Measurements from ENCODE around the gene MALRD1.

MALRD1 gene

DNA sequence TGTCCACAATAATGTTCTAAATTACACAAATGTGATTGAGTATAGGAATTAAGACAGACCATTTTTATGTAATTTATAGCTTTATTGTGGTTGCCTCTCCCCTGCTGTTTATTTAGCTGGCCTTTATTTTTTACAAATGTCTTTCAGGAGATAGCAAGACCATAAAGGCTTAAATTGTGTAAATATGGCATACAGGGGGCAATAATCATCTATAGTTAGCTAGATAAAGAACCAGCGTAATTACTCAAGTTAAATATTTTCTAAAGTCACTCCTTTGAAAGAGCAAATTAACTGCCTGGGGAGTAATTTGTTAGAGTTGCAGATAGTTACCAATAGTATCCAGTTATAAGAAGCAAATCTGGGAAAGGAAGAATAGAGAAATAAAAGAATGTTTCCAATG is at the start of gene MALRD1:
Gene MALRD1, plus strand, starts transcription at position 313 of the 400 bp plus-strand sequence. CDS start 138 bp downstream, outside the sequence.
- Mint-ChIP-seq H3K27ac (no peak within 1 kb of the TSS), H3K36me3 (no peaks in the 10 kb centered on the region), H3K27me3 (no peaks in the 10 kb centered on the region), H3K4me3 (no peak within 1 kb of the TSS), H3K9me3 (no peaks in the 10 kb centered on the region), H3K4me1 (no peaks in the 10 kb centered on the region)
- no peak for ATAC-seq

DNA sequence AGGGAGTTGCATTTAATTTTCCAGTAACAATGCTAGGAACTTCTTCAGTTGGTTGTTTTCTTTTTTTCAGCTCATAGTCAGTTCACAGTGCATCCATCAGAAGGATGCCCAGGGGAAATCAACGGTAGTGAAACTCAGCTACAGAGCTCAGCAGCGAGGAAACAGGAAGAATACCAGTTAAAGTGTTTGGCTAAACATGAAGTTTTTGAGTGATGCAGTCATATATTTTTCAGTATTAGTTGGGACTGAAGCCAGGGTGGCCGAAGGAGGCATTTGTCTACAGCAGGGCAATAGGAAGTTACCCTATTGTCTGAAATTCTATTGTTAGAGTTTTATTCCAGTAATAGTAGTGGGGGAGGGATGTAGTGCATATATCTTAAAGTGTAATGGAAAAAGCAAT is 45.3 kb upstream of the MALRD1 start:
- Mint-ChIP-seq H3K9me3 (peaks cover 11% of the 10 kb centered on the region), H3K27me3 (no peaks in the 10 kb centered on the region), H3K36me3 (no peaks in the 10 kb centered on the region), H3K4me3 (no peak overlapping the region), H3K4me1 (no peaks in the 10 kb centered on the region), H3K27ac (no peak overlapping the region)
- ATAC-seq: no peak

DNA sequence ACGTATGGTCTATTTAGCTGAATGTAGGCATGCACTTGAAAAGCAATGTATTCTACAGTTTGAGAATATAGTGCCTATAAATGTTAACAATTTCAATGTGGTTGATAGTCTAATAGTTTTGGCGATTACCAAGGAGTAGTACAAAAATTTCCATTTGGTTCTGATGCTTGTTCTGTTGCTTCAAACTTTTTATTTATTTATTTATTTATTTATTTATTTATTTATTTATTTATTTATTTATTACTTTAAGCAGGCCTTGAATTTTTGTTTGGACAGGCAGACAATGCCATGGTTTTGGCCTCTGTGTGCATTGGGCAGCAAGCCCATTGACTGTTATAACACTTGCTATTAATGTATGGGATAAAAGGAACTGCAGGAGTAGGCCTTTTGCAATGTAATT is 36.5 kb upstream of the MALRD1 start:
- Mint-ChIP-seq H3K9me3 (peaks cover 22% of the 10 kb centered on the region), H3K36me3 (no peaks in the 10 kb centered on the region), H3K27me3 (no peaks in the 10 kb centered on the region), H3K27ac (no peak overlapping the region), H3K4me3 (no peak overlapping the region), H3K4me1 (no peaks in the 10 kb centered on the region)
- no peak for ATAC-seq

DNA sequence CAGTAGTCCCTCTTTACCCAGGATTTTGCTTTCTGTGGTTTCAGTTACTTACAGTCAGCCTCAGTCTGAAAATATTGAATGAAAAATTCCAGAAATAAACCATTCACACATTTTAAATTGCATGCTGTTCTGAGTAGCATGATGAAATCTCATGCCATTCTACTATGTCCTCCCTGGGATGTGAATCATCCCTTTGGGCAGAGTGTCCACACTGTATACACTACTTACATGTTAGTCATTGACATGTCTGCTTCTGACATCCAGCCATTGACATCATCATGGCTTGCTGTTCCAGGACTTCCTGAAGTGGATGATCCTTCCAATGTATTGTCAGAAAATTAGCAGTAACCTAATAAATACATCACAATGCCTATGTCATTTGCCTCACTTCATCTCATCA is 34.6 kb upstream of the MALRD1 start:
- no peaks in the 10 kb centered on the region for H3K36me3 Mint-ChIP-seq
- H3K27me3 Mint-ChIP-seq: no peaks in the 10 kb centered on the region
- ATAC-seq: no peak
- H3K27ac Mint-ChIP-seq: no peak overlapping the region
- H3K4me3 Mint-ChIP-seq: no peak overlapping the region
- peaks cover 14% of the 10 kb centered on the region for H3K9me3 Mint-ChIP-seq
- no peaks in the 10 kb centered on the region for H3K4me1 Mint-ChIP-seq

DNA sequence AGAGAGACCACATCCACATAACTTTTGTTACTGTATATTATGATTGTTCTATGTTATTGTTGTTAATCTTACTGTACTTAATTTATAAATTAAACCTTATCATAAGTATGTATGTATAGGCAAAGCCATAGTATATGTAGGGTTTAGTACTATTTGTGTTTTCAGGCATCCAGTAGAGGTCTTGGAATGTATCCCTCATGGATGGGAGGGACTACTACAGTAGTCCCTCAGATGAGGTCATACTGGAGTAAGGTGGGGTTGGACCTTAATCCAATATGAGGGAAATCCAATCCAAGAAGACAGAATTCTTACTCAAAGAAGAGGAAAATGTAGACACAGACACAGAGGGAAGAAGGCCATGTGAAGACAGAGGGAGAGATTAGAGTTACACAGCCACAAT is 34.1 kb upstream of the MALRD1 start:
- Mint-ChIP-seq H3K27ac (no peak overlapping the region), H3K4me3 (no peak overlapping the region), H3K27me3 (no peaks in the 10 kb centered on the region), H3K36me3 (no peaks in the 10 kb centered on the region), H3K4me1 (no peaks in the 10 kb centered on the region), H3K9me3 (peaks cover 13% of the 10 kb centered on the region)
- no peak for ATAC-seq

DNA sequence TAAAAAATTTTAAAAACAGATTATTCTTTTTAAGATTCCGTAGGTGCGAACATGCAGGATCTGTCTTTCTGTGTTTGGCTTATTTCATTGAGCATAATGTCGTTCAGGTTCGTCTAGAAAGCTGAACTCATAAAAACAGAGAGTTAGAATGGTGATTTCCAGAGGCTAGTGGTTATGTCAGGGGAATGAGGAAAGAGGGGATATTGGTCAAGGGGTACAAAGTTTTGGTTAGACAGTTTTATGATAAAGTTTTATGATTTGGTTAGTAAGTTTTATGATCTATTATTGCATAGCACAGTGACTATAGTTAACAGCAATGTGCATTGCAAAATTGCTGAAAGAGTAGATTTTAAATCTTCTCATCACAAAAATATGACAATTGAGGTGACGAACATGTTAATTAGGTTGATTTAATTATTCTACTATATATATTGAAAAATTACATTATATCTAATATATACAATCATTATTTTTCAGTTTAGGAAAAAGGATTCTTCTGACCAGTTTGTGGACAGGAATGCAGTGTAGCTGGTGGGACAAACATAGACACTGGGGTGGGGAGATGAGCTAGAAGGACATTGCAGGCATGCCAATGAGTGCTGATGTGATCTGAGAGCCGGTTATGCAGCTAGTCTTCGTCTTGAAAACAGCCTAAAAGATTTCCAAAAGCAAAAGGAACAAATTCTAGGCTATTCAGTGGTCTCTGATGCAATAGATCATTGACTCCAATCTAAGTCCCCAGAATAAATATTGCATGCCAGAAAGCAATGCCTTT is 31.3 kb upstream of the MALRD1 start:
- peaks cover 10% of the 10 kb centered on the region for H3K9me3 Mint-ChIP-seq
- no peaks in the 10 kb centered on the region for H3K27me3 Mint-ChIP-seq
- no peak overlapping the region for H3K27ac Mint-ChIP-seq
- H3K4me1 Mint-ChIP-seq: no peaks in the 10 kb centered on the region
- ATAC-seq: no peak
- H3K4me3 Mint-ChIP-seq: no peak overlapping the region
- H3K36me3 Mint-ChIP-seq: no peaks in the 10 kb centered on the region

DNA sequence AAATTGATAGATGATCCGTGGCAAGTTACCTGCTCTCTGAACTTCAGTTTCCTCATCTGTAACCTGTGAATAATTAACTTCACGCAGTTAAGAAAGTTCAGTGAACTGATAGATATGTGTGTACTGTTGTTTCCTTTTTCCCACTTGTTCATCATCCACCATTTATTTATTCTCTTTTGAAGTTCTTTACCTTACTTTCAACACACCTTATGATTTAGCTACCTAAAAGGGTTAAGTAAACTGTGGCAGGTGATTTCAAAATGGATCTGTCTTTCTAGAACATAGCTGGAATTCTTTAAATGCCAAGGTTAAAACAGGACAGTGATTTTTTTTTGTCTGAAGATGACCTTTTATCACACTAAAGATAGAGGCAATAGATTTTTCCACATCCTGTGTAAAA is 27.4 kb upstream of the MALRD1 start:
- no peaks in the 10 kb centered on the region for H3K27me3 Mint-ChIP-seq
- ATAC-seq: no peak
- H3K9me3 Mint-ChIP-seq: peaks cover 5% of the 10 kb centered on the region
- no peaks in the 10 kb centered on the region for H3K4me1 Mint-ChIP-seq
- H3K27ac Mint-ChIP-seq: no peak overlapping the region
- H3K4me3 Mint-ChIP-seq: no peak overlapping the region
- no peaks in the 10 kb centered on the region for H3K36me3 Mint-ChIP-seq

DNA sequence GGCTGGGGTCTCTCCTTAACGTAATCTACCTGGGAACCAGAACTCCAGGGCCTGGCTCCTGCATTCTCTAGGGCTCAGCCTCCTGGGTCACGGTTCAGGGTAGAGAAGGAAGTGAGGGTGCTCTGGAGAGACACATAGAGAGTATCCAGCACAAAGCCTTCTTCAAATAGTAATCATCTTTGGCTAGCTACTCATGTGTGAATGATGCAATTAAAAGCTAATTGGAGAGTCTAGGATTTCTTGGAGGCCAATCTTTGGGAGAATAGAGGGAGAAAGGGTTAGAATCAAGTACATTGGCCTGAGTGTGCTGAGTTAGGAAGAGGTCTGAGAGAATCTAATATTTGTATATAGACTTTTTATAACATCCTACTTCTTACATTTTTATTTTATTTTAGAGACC is 24.0 kb upstream of the MALRD1 start:
- Mint-ChIP-seq H3K27me3 (no peaks in the 10 kb centered on the region), H3K27ac (no peak overlapping the region), H3K36me3 (no peaks in the 10 kb centered on the region)

DNA sequence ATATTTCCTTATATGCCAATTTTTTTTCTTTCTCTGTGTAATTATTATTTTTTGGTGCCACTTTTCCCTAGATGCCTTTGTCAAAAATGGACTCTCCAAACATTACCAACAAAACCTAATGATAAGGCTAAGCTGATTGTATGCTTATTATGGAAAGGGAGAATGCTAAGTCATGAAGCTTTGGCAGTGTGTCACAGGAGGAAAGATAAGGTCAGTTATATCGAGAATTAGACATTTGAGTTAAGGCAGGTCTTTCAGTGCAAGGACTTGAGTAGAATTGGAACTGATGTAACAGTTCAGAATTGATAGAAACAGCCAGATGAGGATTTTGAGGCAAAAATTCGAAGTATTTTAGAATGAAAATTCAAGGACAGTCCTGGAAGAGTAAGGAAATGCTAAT is 16.8 kb upstream of the MALRD1 start:
- Mint-ChIP-seq H3K27ac (no peak overlapping the region), H3K9me3 (no peaks in the 10 kb centered on the region), H3K27me3 (no peaks in the 10 kb centered on the region), H3K36me3 (no peaks in the 10 kb centered on the region), H3K4me3 (no peak overlapping the region), H3K4me1 (no peaks in the 10 kb centered on the region)
- no peak for ATAC-seq

More for the DNA sequence above, 24.0 kb upstream of the MALRD1 start:
- ATAC-seq: no peak
- Mint-ChIP-seq H3K9me3 (peaks cover 2% of the 10 kb centered on the region), H3K4me1 (no peaks in the 10 kb centered on the region), H3K4me3 (no peak overlapping the region)

DNA sequence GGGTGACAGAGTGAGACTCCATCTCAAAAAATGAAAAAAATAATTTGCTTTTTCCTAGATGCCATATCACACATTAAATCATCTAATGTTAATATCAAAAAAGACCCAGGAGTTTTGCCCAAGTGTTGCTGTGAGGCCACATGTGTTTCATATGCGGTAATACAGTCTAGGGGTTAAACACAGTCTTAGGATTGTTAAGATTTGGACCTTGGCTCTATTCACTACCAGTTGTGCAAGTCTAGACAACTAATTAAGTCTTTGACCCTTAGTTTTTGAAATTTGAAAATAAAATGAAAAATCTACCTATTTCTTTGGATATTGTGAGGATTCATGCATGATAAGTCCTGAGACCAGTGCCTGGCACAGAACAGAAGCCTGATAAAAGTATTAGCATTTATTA is 14.9 kb upstream of the MALRD1 start:
- H3K27ac Mint-ChIP-seq: no peak overlapping the region
- H3K4me3 Mint-ChIP-seq: no peak overlapping the region
- no peaks in the 10 kb centered on the region for H3K36me3 Mint-ChIP-seq
- H3K9me3 Mint-ChIP-seq: no peaks in the 10 kb centered on the region
- no peaks in the 10 kb centered on the region for H3K27me3 Mint-ChIP-seq
- H3K4me1 Mint-ChIP-seq: no peaks in the 10 kb centered on the region
- no peak for ATAC-seq

DNA sequence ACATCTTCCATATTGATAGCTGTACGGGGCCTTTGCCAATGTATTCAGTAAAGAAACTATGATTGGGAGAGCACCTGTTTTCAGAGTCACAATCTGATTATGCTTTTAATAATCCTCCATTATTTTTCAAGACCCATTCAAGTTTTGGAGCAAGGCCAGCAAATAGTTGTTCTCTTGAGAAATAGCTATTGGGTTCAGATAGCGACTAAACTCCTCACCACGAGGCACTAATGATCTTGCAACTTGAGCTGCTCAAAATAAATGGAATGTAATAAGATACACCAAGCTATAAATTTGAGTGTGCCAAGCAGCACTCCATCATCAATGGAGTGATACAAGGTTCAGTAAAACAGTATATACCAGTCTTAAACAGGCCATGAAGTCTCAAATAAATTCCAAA is 7.4 kb upstream of the MALRD1 start:
- no peak for ATAC-seq
- Mint-ChIP-seq H3K4me3 (no peak overlapping the region), H3K9me3 (peaks cover 4% of the 10 kb centered on the region), H3K27me3 (no peaks in the 10 kb centered on the region), H3K36me3 (no peaks in the 10 kb centered on the region), H3K4me1 (no peaks in the 10 kb centered on the region), H3K27ac (no peak overlapping the region)

DNA sequence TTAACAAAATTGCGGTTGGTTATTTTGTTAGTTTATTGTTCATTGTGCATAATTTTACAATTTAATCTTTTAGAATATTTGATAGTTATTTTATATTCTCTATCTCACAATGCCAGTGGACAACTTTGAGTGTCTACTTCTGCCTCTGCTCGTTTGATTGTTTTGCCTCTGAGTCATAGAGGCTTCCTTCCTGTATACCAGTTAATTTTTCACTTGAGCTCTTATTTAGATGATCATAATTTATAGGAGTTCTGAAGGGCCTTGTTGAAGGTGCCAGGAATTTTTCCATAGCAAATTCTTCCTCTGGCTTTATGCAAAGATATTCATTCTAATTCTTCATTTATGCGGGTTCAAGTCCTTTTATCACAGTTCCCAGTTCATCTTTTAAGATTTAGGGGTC is 5.2 kb upstream of the MALRD1 start:
- H3K9me3 Mint-ChIP-seq: peaks cover 4% of the 10 kb centered on the region
- H3K27me3 Mint-ChIP-seq: no peaks in the 10 kb centered on the region

DNA sequence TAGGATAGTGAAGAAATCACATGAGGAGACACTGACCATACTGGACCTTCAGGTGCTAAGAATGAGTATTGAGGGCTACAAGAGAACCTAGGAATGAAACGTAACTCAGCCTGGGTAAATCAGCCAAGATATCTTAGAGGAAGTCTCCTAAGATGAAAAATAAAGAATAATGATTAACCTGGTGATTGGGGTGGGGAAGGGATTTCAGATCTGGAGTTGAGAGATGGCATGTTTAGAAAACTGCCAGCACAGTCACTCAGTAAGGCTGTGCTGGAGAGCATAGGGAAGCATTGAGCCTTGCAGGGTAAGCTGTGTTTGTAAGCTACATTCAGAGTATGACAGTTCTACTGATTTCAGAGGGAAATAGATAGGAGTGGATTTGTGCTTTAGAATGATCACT is 1.9 kb upstream of the MALRD1 start:
- H3K27ac Mint-ChIP-seq: no peak overlapping the region
- no peaks in the 10 kb centered on the region for H3K4me1 Mint-ChIP-seq
- no peak overlapping the region for H3K4me3 Mint-ChIP-seq
- H3K9me3 Mint-ChIP-seq: no peaks in the 10 kb centered on the region
- H3K27me3 Mint-ChIP-seq: no peaks in the 10 kb centered on the region
- no peaks in the 10 kb centered on the region for H3K36me3 Mint-ChIP-seq
- ATAC-seq: peak; percentile 16

More for the DNA sequence above, 5.2 kb upstream of the MALRD1 start:
- H3K4me3 Mint-ChIP-seq: no peak overlapping the region
- ATAC-seq: no peak
- no peaks in the 10 kb centered on the region for H3K4me1 Mint-ChIP-seq
- H3K27ac Mint-ChIP-seq: no peak overlapping the region
- no peaks in the 10 kb centered on the region for H3K36me3 Mint-ChIP-seq

DNA sequence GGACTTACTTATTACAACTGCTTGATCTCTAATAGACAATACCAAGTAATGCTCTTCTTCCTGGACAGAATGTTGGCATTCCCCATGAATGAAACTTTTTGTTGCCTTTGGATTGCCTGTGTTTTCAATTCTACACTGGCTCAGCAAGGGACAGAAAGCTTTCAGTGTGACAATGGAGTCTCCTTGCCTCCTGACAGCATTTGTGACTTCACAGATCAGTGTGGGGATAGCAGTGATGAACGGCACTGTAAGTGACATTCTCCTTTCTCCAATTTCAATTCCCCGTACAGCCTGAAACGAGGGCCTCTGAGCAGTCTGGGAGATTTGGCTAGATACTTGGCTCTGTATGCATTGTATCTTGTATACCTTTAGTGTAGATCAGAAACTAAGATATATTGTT is 290 bp downstream of the MALRD1 start:
- ATAC-seq: no peak
- H3K4me1 Mint-ChIP-seq: no peaks in the 10 kb centered on the region
- no peak overlapping the region for H3K4me3 Mint-ChIP-seq
- no peaks in the 10 kb centered on the region for H3K9me3 Mint-ChIP-seq
- H3K36me3 Mint-ChIP-seq: no peaks in the 10 kb centered on the region
- no peaks in the 10 kb centered on the region for H3K27me3 Mint-ChIP-seq
- H3K27ac Mint-ChIP-seq: no peak overlapping the region

DNA sequence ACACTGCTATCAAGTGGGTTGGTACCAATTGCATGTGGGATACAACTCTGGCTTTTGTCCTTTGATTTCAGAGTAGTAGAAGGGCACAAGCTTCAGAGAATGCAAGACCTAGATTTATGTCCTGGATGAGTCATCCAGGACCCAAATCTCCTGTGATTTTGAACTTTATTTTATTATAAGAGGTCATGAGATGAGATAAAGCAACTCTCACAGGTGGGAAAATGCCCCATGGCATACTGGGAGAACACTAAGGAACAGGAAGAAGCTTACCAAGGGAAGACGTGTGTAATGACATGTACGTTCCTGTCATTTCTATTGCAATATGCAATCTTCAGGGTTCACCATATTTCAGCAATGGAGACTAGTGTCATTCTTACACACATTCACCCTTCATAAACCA is 966 bp downstream of the MALRD1 start:
- Mint-ChIP-seq H3K4me1 (no peaks in the 10 kb centered on the region), H3K4me3 (no peak overlapping the region), H3K27ac (no peak overlapping the region), H3K27me3 (no peaks in the 10 kb centered on the region), H3K9me3 (peaks cover 2% of the 10 kb centered on the region), H3K36me3 (no peaks in the 10 kb centered on the region)
- no peak for ATAC-seq

DNA sequence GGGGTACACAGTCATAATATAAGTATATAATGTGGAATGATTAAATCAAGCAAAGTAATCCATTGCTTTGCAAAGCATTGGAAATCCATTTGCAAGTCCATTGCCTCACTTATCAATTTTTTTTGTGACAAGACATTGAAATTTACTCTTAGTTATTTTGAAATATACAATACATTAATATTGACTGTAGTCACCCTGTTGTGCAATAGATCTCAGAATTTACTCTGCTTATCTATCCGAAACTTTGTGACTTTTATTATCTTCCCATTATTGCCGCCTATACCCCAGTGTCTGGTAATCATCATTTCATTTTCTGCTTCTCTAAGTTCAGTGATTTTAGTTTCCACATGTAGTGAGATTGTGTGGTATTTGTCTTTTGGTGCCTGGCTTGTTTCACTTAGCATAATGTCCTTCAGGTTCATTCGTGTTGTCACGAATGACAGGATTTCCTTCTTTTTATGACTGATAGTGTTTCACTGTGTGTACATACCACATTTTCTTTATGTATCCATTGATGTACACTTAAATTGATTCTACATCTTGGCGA is 5.8 kb downstream of the MALRD1 start:
- Mint-ChIP-seq H3K4me3 (no peak overlapping the region), H3K9me3 (peaks cover 2% of the 10 kb centered on the region), H3K27me3 (no peaks in the 10 kb centered on the region), H3K27ac (no peak overlapping the region), H3K36me3 (no peaks in the 10 kb centered on the region), H3K4me1 (no peaks in the 10 kb centered on the region)
- no peak for ATAC-seq
